Activated CD4-positive, alpha-beta T cell treated with anti-CD3 and anti-CD28 coated beads, Interleukin-2, amount 50 U/mL, for 1 hour (primary cell): ENCODE measurements around the gene MYEF2.

ENCODE experiments used
- DNase-seq: peaks from one replicate; pipeline ENCODE4 v3.0.0-alpha.2; 2020

The MYEF2 gene

DNA sequence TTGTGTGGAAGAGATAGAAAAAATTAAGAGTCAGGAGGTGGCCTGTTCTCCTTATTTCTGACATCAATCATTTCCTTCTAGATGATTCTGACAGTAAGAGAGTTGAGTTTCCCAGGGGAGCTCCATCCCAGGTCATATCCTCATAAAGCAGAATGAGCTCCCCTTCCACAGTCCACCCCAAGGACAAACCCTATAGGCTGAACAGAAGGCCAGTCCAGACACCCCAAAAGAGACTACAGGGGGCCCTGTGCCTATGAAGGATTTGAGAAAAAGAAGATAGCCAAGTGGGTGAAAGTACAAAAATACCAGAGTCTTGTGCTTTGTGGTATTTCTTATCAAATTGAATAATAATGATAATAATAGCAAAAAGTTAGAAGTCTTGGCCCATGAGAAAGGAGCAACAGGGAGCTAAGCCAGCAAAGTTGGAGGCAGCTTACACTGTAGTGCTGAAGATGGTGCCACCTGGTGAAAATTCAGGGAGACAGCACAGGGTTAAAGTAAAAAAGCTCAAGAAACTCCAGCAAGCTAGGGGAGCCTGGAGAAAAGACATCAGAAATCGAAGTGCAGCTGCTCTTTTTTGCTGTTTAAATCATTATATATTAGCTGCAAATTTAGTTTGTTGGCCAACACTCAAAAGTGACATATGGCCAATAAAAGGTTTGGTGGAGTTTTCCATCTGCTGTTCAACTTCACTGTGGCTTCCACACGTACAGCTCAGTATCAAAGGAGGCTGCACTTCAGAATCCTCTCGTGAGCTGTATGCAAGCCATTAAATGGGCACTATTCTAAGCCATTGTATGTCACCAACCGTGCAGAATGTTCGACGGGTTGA lies 93.1 kb downstream of the MYEF2 start:
- DNase-seq = no peak
